NCI-H1436 (cell line): ENCODE measurements around the gene GADD45A.
A peak's percentile ranks its signal among the peaks of the same experiment; 100 is the strongest.

Experiments used
- DNase-seq: peaks from one replicate; lab custom pipeline; 2025; lab: John Stamatoyannopoulos, UW

GADD45A gene

GRCh38 chr1:67689267-67690017, 4.4 kb downstream of the GADD45A start:
- no peak for DNase-seq

GRCh38 chr1:67690018-67690363, 5.0 kb downstream of the GADD45A start:
- no peak for DNase-seq

DNA sequence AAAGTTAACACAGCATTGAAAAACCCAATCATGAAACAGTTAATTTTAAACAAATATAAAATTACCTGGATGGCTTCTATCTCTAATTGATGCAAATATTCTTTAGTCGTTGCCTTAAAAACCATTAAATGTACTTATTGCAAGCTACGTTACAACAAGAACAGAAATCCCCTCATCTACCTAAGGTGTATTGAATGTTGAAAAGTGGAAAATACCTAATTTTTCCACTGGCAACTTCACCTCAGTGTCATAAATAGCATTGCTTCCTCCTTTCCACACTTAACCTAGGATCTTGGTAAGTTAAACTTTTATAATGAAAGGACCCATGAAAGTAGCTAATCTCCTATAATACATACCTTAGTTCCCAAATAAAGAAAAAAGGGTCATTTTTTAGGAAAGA, 5.4 kb downstream of the GADD45A start:
- no peak for DNase-seq

- DNase-seq, result no peak
Observed at GRCh38 chr1:67691712-67692111, 6.7 kb downstream of the GADD45A start.

DNA sequence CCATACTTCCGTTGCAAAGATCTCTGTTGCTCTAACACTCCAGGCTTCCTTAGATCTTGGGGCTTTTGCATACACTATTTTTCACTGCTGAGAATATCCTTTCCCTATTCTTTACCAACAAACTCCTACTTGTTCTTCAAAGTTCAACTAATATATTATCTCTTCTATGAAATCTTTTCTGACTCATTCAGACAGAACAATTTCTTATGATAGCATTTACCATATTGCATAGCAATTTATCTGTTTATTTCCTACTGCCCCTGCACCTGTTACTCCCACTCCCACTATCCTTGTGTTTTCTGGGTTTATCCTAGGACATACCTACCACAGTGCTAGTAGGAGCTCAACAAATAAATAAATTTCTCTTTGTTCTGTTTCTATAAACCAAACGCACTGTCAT, 11.0 kb downstream of the GADD45A start:
- DNase-seq, result no peak

DNA sequence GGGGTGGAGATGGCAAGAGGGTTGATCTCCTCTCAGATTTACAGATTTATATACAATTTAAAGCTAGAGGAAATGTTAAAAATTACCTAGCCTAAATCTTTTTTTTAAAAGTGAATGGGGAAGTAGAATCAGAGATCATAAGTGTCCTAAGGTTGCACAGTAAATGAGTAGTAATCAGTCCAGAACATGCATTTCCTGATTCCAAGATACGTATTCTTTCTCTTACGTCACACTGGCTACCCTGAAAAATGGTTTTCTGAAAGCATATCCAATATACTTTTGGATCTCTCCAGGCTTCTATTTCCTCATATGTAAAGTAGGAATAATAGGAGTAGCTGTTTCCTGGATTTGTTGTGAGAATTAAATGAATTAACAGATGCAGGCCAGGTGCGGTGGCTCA, 11.7 kb downstream of the GADD45A start:
- DNase-seq, result no peak

GRCh38 chr1:67700220-67700619, 15.2 kb downstream of the GADD45A start:
- no peak for DNase-seq

- DNase-seq, result no peak
Observed at GRCh38 chr1:67700692-67701410, 15.8 kb downstream of the GADD45A start.

DNA sequence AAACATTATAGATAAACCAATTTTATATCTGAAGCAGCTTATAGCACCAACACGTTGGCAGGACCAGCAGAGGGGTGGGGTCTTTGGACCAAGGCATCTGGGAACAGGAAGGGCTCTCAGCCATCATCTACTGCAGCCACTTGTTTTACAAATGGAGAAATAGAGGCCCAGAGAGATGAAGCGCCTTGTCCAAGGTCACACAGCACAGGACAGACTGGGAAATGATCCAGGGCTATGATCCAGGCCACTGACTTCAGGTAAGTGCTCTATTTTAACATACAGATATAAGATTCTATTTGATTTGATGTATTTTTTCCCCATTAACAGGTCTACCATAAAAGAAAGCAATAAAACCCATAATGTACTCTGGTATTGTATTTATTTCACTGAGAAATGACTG, 16.9 kb downstream of the GADD45A start:
- no peak for DNase-seq

DNA sequence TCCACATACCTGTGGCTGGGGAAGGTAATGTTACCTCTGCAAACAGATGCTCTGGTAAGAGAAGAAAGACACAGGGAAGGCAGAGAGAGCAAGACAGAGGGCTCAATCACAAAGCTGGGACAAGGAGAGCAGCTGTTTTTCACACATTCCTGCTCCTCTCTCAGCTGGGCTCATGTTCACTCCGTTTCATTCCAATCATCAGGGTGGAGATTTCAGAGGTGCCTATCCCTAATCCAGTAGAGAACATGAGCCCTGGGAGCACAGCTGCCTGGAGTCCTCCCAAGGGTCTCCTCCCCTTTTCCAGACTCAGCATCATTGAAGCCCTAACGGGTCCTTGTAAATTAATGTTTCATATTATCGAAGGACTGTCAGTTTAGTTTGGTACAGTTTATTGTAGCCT, 19.4 kb downstream of the GADD45A start:
- DNase-seq, result no peak

- no peak for DNase-seq
Observed at GRCh38 chr1:67705735-67706453, 20.9 kb downstream of the GADD45A start.

- DNase-seq, result no peak
Observed at GRCh38 chr1:67708606-67709005, 23.6 kb downstream of the GADD45A start.

- no peak for DNase-seq
Observed at GRCh38 chr1:67710417-67710816, 25.4 kb downstream of the GADD45A start.

DNA sequence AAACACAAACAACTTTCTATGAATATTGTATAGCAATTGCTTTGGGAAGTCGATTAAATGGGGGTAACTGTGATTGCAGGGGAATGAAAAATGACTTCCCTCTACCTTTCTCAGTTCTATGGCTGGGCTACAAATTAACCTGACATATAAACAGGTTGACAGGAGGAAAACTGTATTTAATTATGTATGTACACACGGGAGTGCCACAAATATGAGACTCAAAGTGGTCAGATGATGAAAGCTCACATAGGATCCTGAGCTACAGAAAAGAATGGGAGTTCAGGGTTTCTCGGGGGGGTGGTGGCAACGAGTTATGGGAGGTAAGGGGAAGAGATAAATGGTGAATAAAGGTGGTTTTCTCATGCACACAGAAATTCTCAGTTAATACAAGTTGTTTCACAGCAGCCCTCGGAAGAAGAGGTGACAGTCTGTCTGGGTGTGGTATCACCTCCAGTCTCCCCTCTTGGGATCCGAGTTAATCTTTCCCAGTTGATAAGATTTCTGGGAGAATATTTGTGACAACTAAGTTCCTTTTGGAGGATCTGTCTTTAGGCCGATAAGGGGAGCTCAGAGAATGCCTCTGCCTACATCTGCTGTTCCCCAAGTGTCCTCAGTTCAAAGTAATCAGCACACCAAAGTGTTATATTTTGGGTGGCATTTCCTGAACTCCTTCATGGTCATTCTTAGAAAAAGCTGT, 26.3 kb downstream of the GADD45A start:
- DNase-seq, result no peak

- no peak for DNase-seq
Observed at GRCh38 chr1:67711855-67712212, 26.8 kb downstream of the GADD45A start.

DNA sequence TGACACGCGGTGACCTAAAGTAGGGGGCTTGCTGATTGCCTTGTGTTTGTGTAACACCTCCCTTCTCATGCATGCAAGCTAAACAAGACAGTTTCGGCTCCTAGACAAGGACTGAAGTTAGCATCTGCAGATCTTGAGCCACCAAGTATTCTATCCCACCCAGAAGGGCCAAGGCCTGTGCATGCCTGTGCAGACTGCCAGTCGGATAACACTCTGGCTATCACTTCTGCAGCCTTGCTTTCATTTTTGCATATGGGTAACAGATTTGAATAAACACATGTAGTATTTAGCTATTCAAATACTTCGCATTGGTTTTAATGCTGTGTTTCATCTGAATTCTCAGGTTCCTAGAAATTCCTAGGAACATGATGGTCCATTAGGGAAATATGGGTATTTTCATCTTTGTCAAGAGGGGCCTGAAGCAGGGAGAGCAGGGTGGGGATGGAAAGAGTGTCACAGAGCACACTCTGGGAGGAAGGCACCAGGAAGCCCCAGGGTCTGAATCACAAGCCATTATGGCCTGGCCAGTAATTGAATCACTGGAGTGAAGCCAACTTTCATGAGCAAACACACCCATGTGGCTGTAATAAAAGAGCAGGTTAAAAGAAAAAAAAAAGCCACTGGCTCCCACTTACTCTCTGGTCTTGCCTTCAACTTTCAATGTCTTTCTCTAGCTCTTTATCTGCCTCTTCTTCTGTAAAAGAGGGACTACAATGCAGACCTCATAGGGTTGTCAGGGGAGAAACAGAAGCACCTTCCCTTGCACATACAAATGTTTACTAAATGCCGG, 28.3 kb downstream of the GADD45A start:
- DNase-seq, result peak; percentile 75

DNA sequence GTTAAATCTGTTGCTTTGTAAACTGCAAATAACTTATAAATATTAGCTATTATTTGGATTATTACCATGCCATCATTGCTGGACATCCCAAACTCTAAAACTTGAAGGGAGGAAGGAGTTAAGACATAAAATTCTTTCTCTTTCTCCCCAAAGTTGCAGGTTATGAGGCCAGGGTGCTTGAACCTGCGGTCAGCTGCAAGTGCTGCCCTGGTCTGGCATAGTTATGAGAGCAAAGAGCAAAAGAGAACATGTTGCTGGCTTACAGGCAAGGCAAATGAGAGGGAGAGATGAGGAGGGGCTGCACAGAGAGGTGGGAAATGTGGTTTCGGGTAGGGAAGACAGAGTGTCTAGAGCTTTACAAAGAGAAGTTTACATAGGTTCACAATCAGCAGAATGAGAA, 30.8 kb downstream of the GADD45A start:
- no peak for DNase-seq

GRCh38 chr1:67716800-67717199, 31.8 kb downstream of the GADD45A start:
- DNase-seq, result no peak

GRCh38 chr1:67717876-67718275, 32.9 kb downstream of the GADD45A start:
- no peak for DNase-seq

GRCh38 chr1:67719329-67720196, 34.6 kb downstream of the GADD45A start:
- DNase-seq, result no peak

DNA sequence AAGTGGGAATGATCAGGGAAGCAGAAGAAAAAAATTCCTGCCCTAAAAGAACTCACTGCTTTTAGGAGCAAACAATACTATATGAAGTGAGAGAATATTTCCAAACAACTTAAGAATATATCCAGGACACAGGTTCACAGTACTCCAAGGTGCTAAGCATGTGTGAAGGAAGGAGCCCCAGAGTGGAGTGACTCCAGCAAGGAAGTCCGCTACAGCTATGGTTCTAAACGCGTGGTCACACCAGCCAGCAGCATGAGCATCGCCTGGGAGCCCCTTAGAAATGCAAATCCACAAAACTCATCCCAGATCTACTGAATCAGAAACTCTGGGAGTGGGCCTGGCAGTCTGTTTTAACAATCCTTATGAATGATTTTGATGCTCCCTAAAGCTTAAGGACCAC, 36.1 kb downstream of the GADD45A start:
- no peak for DNase-seq
